Esophagus muscularis mucosa (tissue), 4 donors: ENCODE data around the gene IKZF5. TPM values are rescaled to one million over a fixed set of nuclear protein-coding genes. Genes with fewer than 3 reads are reported as not detected.

Experiments
- DNase-seq: peaks from one replicate; pipeline ENCODE4 v3.0.0-alpha.2; 2017; ENCODE audit errors: extremely low spot score
- H3K27ac ChIP-seq, 4 donors: fragments of 200-600 bp; sonication (generic); replicated peaks in 1 of 4; 1 replicate in 3 of 4; 2 replicates in 1 of 4; pipeline ENCODE4 v1.5.1; 2016 to 2019; ENCODE audit warnings: mild to moderate bottlenecking in 1 of 4
- H3K27me3 ChIP-seq, 4 donors: fragments of 200-600 bp; sonication (generic); one replicate each; pipeline versions ENCODE4 v1.5.1 to v1.6.0; 2016 to 2019
- H3K36me3 ChIP-seq, 4 donors: fragments of 200-600 bp; sonication (generic); one replicate each; pipeline ENCODE4 v1.5.1; 2016 to 2019
- H3K4me1 ChIP-seq, 4 donors: fragments of 200-600 bp; sonication (generic); one replicate each; pipeline ENCODE4 v1.5.1; 2016 to 2019
- H3K4me3 ChIP-seq, 4 donors: fragments of 200-600 bp; sonication (generic); 1 replicate in 2 of 4; 2 replicates in 2 of 4; pipeline ENCODE4 v1.5.1; 2016 to 2019; ENCODE audit warnings: mild to moderate bottlenecking in 4 of 4, moderate library complexity in 1 of 4
- H3K9me3 ChIP-seq, 4 donors: fragments of 200-600 bp; sonication (generic); 1 replicate in 3 of 4; 2 replicates in 1 of 4; pipeline ENCODE4 v1.5.1; 2016 to 2019
- CTCF ChIP-seq, 3 experiments: fragments of 200-600 bp in 2 of 3; fragments of 450-650 bp in 1 of 3; sonication (generic) in 2 of 3; IDR thresholded peaks; one replicate each; pipeline ENCODE4 v1.5.1; 2017 to 2019; ENCODE audit warnings: antibody characterized with exemption in 3 of 3, mild to moderate bottlenecking in 2 of 3, moderate library complexity in 1 of 3
- EP300 ChIP-seq: sonication (generic); formaldehyde crosslinking; IDR thresholded peaks from one replicate; pipeline ENCODE4 v1.6.1; 2017; ENCODE audit warnings: antibody characterized with exemption
- POLR2A ChIP-seq: fragments of 450-650 bp; IDR thresholded peaks from one replicate; pipeline ENCODE4 v1.6.1; 2017; ENCODE audit warnings: antibody characterized with exemption, moderate library complexity, mild to moderate bottlenecking, low read depth
- POLR2AphosphoS5 ChIP-seq, 2 donors: sonication (generic); formaldehyde crosslinking; IDR thresholded peaks; one replicate each; pipeline ENCODE4 v1.6.1; 2017; ENCODE audit warnings: antibody characterized with exemption in 2 of 2
- WGBS: methylation state at CpG from one replicate; pipeline ENCODE4 v1.1.5; 2018; 5-methylcytosine and 5-hydroxymethylcytosine counted together
- intact Hi-C: fragments of 100-400 bp; cut with DNase I; formaldehyde crosslinking; loops from one replicate; pipeline ENCODE4 v1.15.1; 2023
- total RNA-seq, 4 donors: library from RNA; depleted of rRNA; stranded (reverse); fragments of >200 nt; gene quantifications; one replicate each; pipeline versions ENCODE4 v1.1.0 to v1.2.1, GENCODE V29; 2016

Gene IKZF5
- total RNA-seq, 4 donors from 2014 or later, result 5.7 to 12.0 (median 7.2) TPM

GRCh38 chr10:122954731-122955050 is 53.9 kb downstream of the IKZF5 start:
- no peaks in the 10 kb centered on the region for H3K27me3 ChIP-seq
- peaks cover 0 to 4% (median 0%) of the 10 kb centered on the region in 4 donors for H3K9me3 ChIP-seq
- TF ChIP-seq EP300, result no peak
- TF ChIP-seq POLR2AphosphoS5 (IDR thresholded peaks at IDR 0.05), result no peak
- no peak for TF ChIP-seq CTCF (IDR thresholded peaks at IDR 0.05)
- TF ChIP-seq POLR2A, result no peak
- peaks cover 16 to 40% (median 20%) of the 10 kb centered on the region in 4 donors for H3K4me1 ChIP-seq
- no peak for DNase-seq
- peaks cover 0 to 5% (median 0%) of the 10 kb centered on the region in 4 donors for H3K36me3 ChIP-seq
- WGBS, result 69% methylated on average over 13 of the region's 13 CpGs
- H3K27ac ChIP-seq, result peak overlapping the region in 3 of 4 donors; percentile 81 to 82 (median 82)
- peak overlapping the region; percentile 79 to 97 (median 91) for H3K4me3 ChIP-seq
- intact Hi-C loops, result loop anchor here (10.0 kb wide), 1 partner anchor 200 kb away; the partner anchor contains the start of gene BUB3

- intact Hi-C loops, result loop anchor here (2.0 to 10.0 kb wide), 2 partner anchors 55 to 201 kb away; partner anchors contain the start of genes ACADSB, BUB3 and IKZF5
- Histone ChIP-seq H3K36me3 (peaks cover 0 to 8% (median 2%) of the 10 kb centered on the region in 4 donors), H3K4me1 (peaks cover 16 to 40% (median 20%) of the 10 kb centered on the region in 4 donors), H3K27me3 (no peaks in the 10 kb centered on the region), H3K9me3 (peaks cover 0 to 4% (median 0%) of the 10 kb centered on the region in 4 donors), H3K4me3 (peak within 1 kb of the TSS; percentile 79 to 97 (median 91)), H3K27ac (peak within 1 kb of the TSS; percentile 80 to 82 (median 82))
- peak; percentile 98 for DNase-seq
- TF ChIP-seq EP300 (no peak), POLR2A (no peak), POLR2AphosphoS5 (IDR thresholded peaks at IDR 0.05) (peak; percentile 67 to 96), CTCF (IDR thresholded peaks at IDR 0.05) (peak in 1 of 3 experiments; percentile 35)
- 9% methylated on average over 26 of the region's 77 CpGs for WGBS
Measured at GRCh38 chr10:122953902-122954730, 54.5 kb downstream of the IKZF5 start, which contains the start of gene C10orf88. Gene C10orf88, minus strand, starts transcription at chr10:122954227. Its CDS starts 49 bp downstream, at chr10:122954178.

- WGBS, result 93% methylated on average over 3 of the region's 3 CpGs
Measured at GRCh38 chr10:122949296-122949695, 59.3 kb downstream of the IKZF5 start.

More at GRCh38 chr10:122949296-122949695, 59.3 kb downstream of the IKZF5 start:
- Histone ChIP-seq H3K27ac (no peak overlapping the region), H3K4me3 (no peak overlapping the region), H3K9me3 (no peaks in the 10 kb centered on the region), H3K27me3 (no peaks in the 10 kb centered on the region), H3K4me1 (peaks cover 10 to 33% (median 15%) of the 10 kb centered on the region in 4 donors), H3K36me3 (peaks cover 7 to 45% (median 36%) of the 10 kb centered on the region in 4 donors)
- DNase-seq, result no peak
- TF ChIP-seq CTCF (IDR thresholded peaks at IDR 0.05), result no peak
- intact Hi-C loops, result no loop called here

Other genes starting within 250 kb of the IKZF5 start
- under 1 TPM; 0.17 to 0.63 (median 0.43) TPM for gene CUZD1, start 162.9 kb downstream of the IKZF5 start, total RNA-seq
- 1 to 10 TPM in 3 of 4 donors, not detected in 1; 1.2 to 3.1 (median 2.7) TPM for gene FAM24B, start 129.2 kb downstream of the IKZF5 start, total RNA-seq
- gene FAM24A, start 98.2 kb downstream of the IKZF5 start, total RNA-seq, result not detected
- 1 to 10 TPM; 5.5 to 7.3 (median 5.9) TPM for gene C10orf88, start 54.6 kb downstream of the IKZF5 start, total RNA-seq
- gene PSTK, start 28.4 kb downstream of the IKZF5 start, total RNA-seq, result 1 to 10 TPM; 1.4 to 3.3 (median 2.7) TPM
- 10 to 100 TPM; 12.9 to 19.1 (median 14.0) TPM for gene ACADSB, start 211 bp upstream of the IKZF5 start, total RNA-seq
- gene HMX3, start 127.2 kb upstream of the IKZF5 start, total RNA-seq, result not detected
- not detected for gene HMX2, start 139.3 kb upstream of the IKZF5 start, total RNA-seq
- gene BUB3, start 145.6 kb upstream of the IKZF5 start, total RNA-seq, result 10 to 100 TPM; 67.9 to 90.1 (median 78.8) TPM